Measurements from ENCODE around the gene PLXNA4.

- TF ChIP-seq TAF1 (IDR thresholded peaks at IDR 0.05; ENCODE audit: low read depth, low read length) (no peak), POLR2A (IDR thresholded peaks at IDR 0.05; ENCODE audit: low read depth, low read length) (no peak), POLR2AphosphoS5 (IDR thresholded peaks at IDR 0.05; ENCODE audit: low read depth, low read length) (no peak), SPI1 (IDR thresholded peaks at IDR 0.05; ENCODE audit: low read depth, low read length) (no peak)
Observed at GRCh38 chr7:132592231-132592920, 16.1 kb upstream of the PLXNA4 start.
